Measurements from ENCODE around the gene PIP5K1C. TPM values are rescaled to one million over a fixed set of nuclear protein-coding genes. Genes with fewer than 3 reads are reported as not detected.

The PIP5K1C gene
- total RNA-seq, 1 experiment from 2014 or later: 34.0 TPM

DNA sequence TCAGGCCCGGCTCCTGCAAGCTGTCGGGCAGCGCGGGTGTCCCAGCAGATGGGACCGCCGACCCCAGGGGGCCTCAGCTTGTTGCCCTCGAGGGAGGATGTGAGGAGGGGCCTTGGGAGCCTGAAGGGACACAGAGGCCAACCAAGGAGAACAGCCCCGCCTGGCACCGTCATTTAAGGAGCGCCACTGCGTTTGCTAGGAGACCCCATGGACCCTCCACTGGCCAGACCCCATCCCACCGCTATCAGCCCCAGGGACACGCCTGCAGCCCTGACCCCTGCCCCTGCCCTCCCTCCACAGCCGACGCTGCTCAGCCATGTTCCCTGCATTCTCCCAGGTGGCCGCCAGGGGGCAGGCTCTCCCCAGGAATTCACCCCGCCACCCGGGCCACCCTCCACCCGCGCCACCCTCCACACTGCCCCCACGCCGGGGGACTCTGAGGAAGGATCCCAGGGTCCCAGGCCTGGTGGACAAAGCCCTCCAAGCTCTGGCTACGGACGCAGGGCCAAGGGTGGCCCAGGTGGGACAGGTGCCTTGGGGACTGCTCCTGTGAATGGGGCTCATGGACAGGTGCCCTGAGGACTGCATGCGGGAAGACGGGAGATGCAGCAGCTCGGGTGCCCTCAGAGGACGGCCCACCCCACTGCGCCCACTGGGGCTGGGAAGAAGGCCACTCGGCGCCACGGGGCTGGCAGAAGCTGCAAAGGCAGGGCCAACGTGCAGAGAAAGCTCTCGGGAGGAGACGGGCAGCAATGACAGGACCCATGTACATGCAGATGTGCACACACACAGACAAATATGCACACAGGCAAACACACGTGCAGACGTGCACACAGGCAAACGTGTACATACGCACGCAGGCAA, 34.4 kb downstream of the PIP5K1C start (continued):
- TF ChIP-seq CREB1 (CRISPR knock-in tag; IDR thresholded peaks at IDR 0.05) (no peak), JUN (CRISPR knock-in tag; IDR thresholded peaks at IDR 0.05) (no peak), ZNF532 (CRISPR knock-in tag; IDR thresholded peaks at IDR 0.05; ENCODE audit: borderline replicate concordance) (no peak), ATF6 (CRISPR knock-in tag; IDR thresholded peaks at IDR 0.05) (no peak), ZNF317 (CRISPR knock-in tag; IDR thresholded peaks at IDR 0.05; ENCODE audit: borderline replicate concordance, low read depth) (no peak), JAZF1 (CRISPR knock-in tag; IDR thresholded peaks at IDR 0.05) (no peak), PRDM15 (CRISPR knock-in tag; IDR thresholded peaks at IDR 0.05) (no peak), MYBL2 (CRISPR knock-in tag; IDR thresholded peaks at IDR 0.05) (no peak), ERG (CRISPR knock-in tag; IDR thresholded peaks at IDR 0.05) (no peak), ZBTB21 (CRISPR knock-in tag; IDR thresholded peaks at IDR 0.05; ENCODE audit: borderline replicate concordance) (0 out of 2 replicates have a peak, but pooled peaks have one; percentile 55), FOXP1 (CRISPR knock-in tag; IDR thresholded peaks at IDR 0.05; ENCODE audit: borderline replicate concordance) (no peak; the same call in 1 of the 2 replicates), E2F4 (CRISPR knock-in tag; IDR thresholded peaks at IDR 0.05; ENCODE audit: borderline replicate concordance, low read depth) (no peak), CTCF (IDR thresholded peaks at IDR 0.05) (peak; percentile 98), HMGXB4 (CRISPR knock-in tag; IDR thresholded peaks at IDR 0.05) (no peak), ELF4 (CRISPR knock-in tag; IDR thresholded peaks at IDR 0.05; ENCODE audit: low read depth) (no peak)
